KOPT-K1 (cell line): ENCODE measurements around the gene RNU7-1.

Experiments
- H3K27ac ChIP-seq: fragments of 200-600 bp; sonication (generic); 2 replicates; pipeline ENCODE4 v1.5.1; 2016; ENCODE audit warnings: antibody characterized with exemption, mild to moderate bottlenecking, low read depth, low read length; ENCODE audit not compliant: poor library complexity, severe bottlenecking
- H3K36me3 ChIP-seq: fragments of 200-600 bp; sonication (generic); 2 replicates; pipeline ENCODE4 v1.5.1; 2017; ENCODE audit warnings: antibody characterized with exemption, mild to moderate bottlenecking, low read length, moderate library complexity; ENCODE audit not compliant: insufficient read depth
- H3K9me3 ChIP-seq: fragments of 200-600 bp; sonication (generic); 2 replicates; pipeline ENCODE4 v1.5.1; 2017; ENCODE audit warnings: antibody characterized with exemption, low read length, mild to moderate bottlenecking; ENCODE audit not compliant: insufficient read depth, poor library complexity, severe bottlenecking

The RNU7-1 gene

DNA sequence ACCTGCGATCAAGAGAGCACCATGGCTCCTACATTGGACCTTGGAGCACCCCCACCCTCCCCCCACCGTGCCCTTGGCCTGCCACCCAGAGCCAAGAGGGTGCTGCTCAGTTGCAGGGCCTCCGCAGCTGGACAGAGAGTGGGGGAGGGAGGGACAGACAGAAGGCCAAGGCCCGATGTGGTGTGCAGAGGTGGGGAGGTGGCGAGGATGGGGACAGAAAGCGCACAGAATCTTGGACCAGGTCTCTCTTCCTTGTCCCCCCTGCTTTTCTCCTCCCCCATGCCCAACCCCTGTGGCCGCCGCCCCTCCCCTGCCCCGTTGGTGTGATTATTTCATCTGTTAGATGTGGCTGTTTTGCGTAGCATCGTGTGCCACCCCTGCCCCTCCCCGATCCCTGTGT lies 1.8 kb upstream of the RNU7-1 start:
- no peaks in the 10 kb centered on the region for H3K9me3 ChIP-seq
- H3K36me3 ChIP-seq: peaks cover 16% of the 10 kb centered on the region; the same call in 1 of the 2 replicates
- H3K27ac ChIP-seq: no peak overlapping the region

DNA sequence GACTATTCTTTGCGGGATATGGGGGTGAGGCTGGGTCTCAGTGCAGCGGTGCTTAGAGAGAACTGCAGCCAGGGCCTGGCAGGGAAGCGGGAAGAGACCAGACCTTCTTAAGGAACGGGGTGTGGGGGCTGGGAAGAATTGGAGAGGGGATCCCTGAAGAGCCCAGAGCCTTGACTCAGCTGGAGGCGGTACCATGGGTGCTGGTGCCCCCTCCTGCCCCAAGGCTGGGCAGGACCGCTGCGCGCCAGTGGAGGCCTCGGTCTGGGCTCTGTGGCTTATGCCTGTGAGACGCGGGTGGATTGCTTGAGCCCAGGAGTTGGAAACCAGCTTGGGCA lies 1.3 kb upstream of the RNU7-1 start:
- Histone ChIP-seq H3K9me3 (no peaks in the 10 kb centered on the region), H3K27ac (peak overlapping the region; percentile 93), H3K36me3 (peaks cover 16% of the 10 kb centered on the region; the same call in 1 of the 2 replicates)

DNA sequence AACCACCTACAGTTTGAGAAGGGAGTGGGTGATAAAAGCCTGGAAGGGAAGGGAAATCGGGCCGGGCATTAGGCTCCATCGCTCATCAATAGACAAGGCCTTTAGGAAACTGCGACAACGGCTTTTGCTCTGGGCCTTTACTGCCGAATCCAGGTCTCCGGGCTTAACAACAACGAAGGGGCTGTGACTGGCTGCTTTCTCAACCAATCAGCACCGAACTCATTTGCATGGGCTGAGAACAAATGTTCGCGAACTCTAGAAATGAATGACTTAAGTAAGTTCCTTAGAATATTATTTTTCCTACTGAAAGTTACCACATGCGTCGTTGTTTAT lies 261 bp upstream of the RNU7-1 start:
- Histone ChIP-seq H3K9me3 (no peaks in the 10 kb centered on the region), H3K36me3 (peaks cover 16% of the 10 kb centered on the region; the same call in 1 of the 2 replicates), H3K27ac (peak overlapping the region; percentile 93)

DNA sequence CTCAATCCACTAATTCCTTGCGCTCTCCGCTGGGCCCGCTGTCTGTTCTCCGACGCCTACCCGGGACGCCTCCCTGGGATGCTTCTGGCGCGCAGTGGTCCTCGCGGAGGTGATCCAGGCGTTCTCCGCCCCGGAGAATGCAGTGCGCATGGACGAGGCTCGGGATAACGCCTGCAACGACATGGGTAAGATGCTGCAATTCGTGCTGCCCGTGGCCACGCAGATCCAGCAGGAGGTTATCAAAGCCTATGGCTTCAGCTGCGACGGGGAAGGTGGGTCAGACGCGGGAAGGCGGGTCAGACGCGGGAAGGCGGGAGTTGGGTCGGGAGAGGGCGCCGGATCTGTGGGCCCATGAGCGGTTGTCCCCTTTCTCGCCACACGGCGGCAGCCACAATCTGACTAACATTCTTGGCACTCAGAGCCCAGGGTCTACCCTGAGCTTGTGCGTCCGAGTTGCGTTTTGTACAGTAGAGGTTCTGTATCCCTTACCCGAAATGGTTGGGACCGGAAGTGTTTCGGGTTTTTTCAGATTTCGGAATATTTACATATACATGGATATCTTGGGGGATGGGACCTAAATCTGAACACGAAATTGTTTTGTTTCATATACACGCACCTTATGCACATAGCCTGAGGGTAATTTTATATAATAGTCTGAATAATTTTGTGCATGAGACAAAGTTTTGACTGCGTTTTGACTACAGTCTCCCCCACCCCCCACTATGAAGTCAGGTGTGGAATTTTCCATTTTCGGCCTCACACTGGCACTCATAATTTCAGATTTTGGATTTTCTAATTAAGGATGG lies 968 bp downstream of the RNU7-1 start:
- Histone ChIP-seq H3K27ac (peak overlapping the region; percentile 93), H3K36me3 (peaks cover 16% of the 10 kb centered on the region; the same call in 1 of the 2 replicates), H3K9me3 (no peaks in the 10 kb centered on the region)

DNA sequence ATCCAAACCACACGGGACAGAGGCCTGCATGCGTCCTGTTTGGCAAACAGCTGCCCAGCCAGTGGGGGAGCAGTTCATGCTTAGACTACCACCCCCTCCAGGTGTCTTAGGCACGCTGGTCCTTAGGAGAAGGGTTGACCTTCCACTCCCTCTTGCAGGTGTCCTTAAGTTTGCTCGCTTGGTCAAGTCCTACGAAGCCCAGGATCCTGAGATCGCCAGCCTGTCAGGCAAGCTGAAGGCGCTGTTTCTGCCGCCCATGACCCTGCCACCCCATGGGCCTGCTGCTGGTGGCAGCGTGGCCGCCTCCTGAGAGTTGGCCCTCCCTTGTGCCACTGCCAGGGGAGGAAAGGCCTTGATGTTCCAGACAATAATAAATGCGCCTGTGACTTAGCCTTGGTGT lies 2.0 kb downstream of the RNU7-1 start:
- H3K27ac ChIP-seq: peak overlapping the region; percentile 93
- H3K36me3 ChIP-seq: peaks cover 12% of the 10 kb centered on the region; the same call in 1 of the 2 replicates
- no peaks in the 10 kb centered on the region for H3K9me3 ChIP-seq

DNA sequence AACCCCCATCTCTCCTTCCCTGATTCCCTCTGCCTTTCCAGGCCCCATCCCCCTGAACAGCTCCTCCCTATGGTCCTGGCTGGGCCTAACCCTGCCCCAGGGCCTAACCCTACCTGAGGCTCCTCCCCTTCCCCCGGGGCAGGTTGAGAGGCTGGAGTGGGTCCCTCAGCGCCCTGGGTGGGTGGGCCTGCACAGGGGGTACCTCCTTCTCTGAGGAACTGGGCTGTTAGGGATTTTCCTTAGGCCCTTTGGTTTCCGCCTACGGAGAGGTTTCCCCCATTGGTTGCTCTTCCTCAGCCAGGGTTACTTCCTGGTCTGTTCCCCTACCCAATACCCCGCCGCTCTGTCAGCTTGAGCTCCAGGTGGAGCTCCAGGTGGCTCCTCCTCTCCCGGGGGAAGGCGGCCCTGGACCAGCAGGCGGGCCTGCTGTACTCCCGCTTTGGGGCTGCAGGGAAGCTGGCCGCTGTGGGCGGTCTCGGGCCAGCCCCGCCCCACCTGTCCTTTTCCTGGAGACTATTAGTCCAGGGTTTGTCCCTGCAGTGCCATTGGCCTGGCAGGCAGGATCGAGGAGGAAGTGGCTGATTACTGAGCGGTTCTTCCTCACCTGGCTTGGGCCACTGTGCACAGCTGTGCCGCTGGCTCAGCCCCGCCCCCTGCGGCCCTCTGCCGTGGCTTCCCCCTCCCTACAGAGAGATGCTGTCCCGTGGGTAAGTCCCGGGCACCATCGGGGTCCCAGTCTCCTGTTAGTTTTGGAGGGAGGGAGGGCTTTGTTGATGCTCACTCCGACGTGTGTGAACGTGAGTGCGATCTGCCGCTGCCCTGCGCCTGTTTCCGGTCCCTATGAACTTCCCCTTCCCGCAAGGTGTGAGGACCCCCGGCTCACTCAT lies 2.7 kb downstream of the RNU7-1 start:
- Histone ChIP-seq H3K36me3 (peaks cover 6% of the 10 kb centered on the region; the same call in 1 of the 2 replicates), H3K9me3 (no peaks in the 10 kb centered on the region), H3K27ac (peak overlapping the region; percentile 93)

DNA sequence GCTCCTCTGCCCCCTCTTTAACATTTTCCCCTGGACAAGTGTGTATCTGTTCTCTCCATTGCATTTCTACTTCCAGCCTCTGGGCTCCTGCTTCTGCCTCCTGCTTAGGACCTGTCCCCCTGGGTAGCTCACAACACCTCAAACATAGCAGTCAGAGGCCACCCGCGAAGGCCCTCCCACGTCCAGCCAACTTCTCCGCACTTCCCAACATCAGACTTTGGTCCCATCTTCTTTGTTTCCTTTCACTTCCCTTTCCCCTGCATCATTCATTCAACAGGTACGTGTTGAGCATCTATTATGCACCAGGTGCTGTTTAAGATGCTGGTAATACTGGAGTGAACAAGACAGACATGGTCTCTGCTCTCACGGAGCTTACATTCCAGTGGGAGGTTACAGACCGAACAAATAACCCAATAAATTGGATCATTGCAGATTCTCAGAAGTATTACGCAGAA lies 3.3 kb downstream of the RNU7-1 start:
- Histone ChIP-seq H3K27ac (no peak overlapping the region), H3K36me3 (no peaks in the 10 kb centered on the region), H3K9me3 (no peaks in the 10 kb centered on the region)

DNA sequence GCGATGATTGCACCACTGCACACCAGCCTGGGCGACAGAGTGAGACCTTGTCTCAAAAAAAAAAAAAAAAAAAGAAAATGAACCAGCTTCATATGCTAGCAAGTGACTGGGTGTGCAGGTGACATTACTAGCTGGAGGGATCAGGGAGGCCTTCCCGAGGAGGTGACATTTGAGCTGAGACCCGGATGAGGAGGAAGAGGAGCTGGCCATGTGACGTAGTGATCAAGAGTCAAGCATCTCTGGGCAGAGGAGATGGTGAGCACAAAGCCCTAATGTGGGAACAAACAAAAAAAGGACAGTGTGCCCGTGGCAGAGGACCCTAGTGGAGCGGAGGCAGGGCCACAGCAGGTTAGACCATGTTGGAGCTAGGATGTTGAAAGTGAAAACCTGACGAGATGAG lies 4.0 kb downstream of the RNU7-1 start:
- Histone ChIP-seq H3K27ac (no peak overlapping the region), H3K9me3 (no peaks in the 10 kb centered on the region)

DNA sequence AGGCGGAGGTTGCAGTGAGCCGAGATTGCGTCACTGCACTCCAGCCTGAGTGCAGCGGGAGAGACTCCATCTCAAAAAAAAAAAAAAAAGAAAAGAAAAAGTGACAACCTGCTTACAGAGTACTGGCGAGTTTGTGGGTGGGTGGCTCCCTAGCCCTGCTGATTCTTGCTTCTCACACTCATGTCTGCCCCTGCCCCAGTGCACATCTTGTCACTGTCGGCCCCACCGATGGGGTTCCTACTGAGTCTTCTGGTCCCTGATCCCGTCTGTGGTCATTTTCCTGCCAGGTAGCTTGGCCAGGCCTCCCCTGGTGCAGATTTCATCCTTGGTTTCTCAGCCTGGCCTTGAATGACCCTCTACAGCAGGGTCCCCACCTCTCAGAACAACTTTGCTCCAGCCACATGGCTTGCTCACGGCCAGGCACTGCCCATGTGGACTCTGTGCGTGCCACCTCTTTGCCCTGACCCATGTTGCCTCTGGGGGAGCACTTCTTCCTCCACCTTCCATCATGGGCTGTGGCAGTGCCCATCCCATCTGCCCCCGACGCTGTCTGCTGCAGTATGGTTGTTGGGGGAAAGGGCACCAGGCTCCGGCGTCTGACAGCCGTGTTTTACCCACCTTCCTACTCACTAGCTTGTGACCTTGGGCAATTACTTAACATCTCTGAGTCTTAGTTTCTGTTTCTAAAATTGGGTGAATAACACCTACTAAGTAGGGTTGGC lies 5.4 kb downstream of the RNU7-1 start:
- no peaks in the 10 kb centered on the region for H3K36me3 ChIP-seq
- no peaks in the 10 kb centered on the region for H3K9me3 ChIP-seq
- peak overlapping the region; percentile 15 for H3K27ac ChIP-seq

More for the DNA sequence above, 4.0 kb downstream of the RNU7-1 start:
- H3K36me3 ChIP-seq: no peaks in the 10 kb centered on the region

DNA sequence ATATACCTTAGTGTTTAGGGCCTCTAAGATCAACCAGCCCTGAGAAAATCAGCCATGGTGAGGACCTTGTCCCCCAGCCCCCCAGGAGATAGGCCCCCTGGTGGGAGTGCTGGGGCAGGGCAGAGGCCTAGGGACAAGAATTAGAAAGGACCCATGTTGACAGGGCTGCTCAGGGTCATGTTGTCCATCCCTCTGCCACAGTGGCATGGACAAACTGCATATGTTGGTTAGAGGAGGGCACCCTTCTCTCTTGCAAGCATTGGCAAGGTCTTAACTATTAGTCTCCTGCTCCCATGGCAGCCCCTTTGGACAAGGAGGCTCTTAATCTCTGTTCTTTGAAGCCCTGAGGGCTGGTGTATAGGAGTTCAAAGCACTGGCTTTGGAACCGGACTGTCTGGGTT lies 6.8 kb downstream of the RNU7-1 start:
- H3K36me3 ChIP-seq: peaks cover 12% of the 10 kb centered on the region
- H3K27ac ChIP-seq: peak overlapping the region; percentile 97
- no peaks in the 10 kb centered on the region for H3K9me3 ChIP-seq

DNA sequence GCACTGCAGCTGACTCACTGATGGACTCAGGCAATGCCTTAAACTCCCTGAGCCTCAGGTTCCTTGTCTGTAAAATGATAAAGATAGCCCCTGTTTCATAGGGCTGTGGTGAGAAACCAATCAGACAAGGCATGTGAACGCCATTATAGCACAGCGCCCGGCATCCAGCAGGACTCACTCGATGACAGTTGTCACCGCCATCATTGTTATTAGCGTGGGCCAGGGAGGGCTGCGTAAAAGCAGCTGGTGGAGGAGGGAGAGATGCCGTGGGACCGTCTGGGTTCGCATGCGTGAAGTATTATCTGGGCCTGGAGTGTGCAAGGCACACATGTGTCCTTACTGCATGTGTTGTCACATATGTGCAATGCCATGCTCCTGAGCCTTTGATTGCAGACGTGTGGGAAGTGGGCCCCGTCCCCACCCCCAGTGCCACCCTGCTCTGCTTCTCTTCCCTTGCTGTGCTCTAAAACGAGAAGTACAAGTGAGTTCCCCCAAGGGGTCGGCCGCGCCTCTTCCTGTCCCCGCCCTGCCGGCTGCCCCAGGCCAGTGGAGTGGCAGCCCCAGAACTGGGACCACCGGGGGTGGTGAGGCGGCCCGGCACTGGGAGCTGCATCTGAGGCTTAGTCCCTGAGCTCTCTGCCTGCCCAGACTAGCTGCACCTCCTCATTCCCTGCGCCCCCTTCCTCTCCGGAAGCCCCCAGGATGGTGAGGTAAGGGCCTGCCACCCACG lies 7.4 kb downstream of the RNU7-1 start, which contains the start of gene PTPN6:
Gene PTPN6, plus strand, starts transcription at position 546 of the 730 bp plus-strand sequence. Its CDS starts 157 bp downstream, at position 703.
- Histone ChIP-seq H3K36me3 (peaks cover 17% of the 10 kb centered on the region), H3K27ac (peak within 1 kb of the TSS; percentile 97), H3K9me3 (no peaks in the 10 kb centered on the region)

DNA sequence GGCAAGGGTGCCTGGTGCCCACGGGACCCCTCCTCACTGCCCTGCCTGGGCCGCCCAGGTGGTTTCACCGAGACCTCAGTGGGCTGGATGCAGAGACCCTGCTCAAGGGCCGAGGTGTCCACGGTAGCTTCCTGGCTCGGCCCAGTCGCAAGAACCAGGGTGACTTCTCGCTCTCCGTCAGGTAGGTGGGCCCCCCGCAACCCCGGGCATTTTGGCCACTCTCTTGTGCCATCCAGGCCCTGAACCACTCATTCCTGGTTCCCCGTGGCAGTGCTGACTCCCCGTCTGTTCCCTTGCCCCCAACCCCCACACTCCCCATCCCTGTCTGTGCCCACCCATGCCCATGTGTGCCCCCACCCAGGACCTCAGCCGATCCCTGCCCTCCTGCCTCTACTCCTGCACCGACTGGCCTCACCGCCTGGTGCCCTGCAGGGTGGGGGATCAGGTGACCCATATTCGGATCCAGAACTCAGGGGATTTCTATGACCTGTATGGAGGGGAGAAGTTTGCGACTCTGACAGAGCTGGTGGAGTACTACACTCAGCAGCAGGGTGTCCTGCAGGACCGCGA lies 8.0 kb downstream of the RNU7-1 start:
- Histone ChIP-seq H3K27ac (peak overlapping the region; percentile 97), H3K9me3 (no peaks in the 10 kb centered on the region), H3K36me3 (peaks cover 24% of the 10 kb centered on the region)

DNA sequence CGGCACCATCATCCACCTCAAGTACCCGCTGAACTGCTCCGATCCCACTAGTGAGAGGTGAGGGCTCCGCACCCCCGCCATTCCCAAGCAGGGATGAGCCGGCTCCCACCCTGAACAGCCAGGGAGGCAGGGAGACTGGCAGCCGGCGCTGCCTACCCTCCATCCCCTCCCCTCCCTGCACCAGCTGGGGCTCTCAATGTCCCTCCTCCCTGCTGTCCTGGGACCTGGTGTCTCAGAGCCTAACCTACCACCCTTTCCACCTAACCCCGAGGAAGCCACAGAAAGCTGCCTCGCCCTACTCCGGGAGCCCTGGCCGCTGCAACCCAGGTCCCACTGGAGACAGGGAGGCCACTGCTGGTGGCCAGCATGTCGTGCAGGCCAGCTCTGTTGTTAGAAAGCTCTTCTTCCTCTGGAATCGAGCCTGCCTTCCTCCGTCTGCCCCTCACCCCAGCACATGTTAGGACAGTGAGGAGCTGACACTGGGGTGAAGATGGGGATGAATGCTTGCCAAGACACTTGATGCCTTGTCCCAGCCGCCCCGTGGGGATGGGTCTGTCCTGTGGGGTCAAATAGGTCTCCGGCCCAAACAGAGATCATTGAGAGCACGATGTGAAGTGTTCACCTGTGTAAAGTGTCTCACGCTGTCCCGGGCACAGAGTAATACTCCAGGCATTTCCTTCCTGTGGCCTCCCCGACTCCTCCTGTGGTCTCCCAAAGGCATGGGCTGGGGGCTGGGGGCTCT lies 8.7 kb downstream of the RNU7-1 start:
- Histone ChIP-seq H3K9me3 (no peaks in the 10 kb centered on the region), H3K36me3 (peaks cover 31% of the 10 kb centered on the region), H3K27ac (peak overlapping the region; percentile 97)
